ENCODE measurements around the gene TCF3. TPM values are rescaled to one million over a fixed set of nuclear protein-coding genes. Genes with fewer than 3 reads are reported as not detected.

Gene TCF3
- total RNA-seq, 1 donor from 2014 or later: 172 TPM

- H3K4me1 Mint-ChIP-seq (ENCODE audit: low read depth): peaks cover 10% of the 10 kb centered on the region
- no peaks in the 10 kb centered on the region for H3K9me3 Mint-ChIP-seq
- no peak overlapping the region for H3K4me3 Mint-ChIP-seq
- intact Hi-C loops (cut with micrococcal nuclease): no loop called here
- no peak overlapping the region for H3K27ac Mint-ChIP-seq
- H3K36me3 Mint-ChIP-seq (ENCODE audit: low read depth): peaks cover 25% of the 10 kb centered on the region
- no peaks in the 10 kb centered on the region for H3K27me3 Mint-ChIP-seq (ENCODE audit: insufficient read depth)
- no peak for DNase-seq (ENCODE audit: low spot score)
These were observed 37.2 kb downstream of the TCF3 start for GRCh38 chr19:1615156-1615765.

- intact Hi-C loops (cut with micrococcal nuclease): no loop called here
- no peak for DNase-seq (ENCODE audit: low spot score)
- peaks cover 16% of the 10 kb centered on the region for H3K4me1 Mint-ChIP-seq (ENCODE audit: low read depth)
- no peaks in the 10 kb centered on the region for H3K9me3 Mint-ChIP-seq
- no peak overlapping the region for H3K27ac Mint-ChIP-seq
- H3K36me3 Mint-ChIP-seq (ENCODE audit: low read depth): peaks cover 28% of the 10 kb centered on the region
- H3K27me3 Mint-ChIP-seq (ENCODE audit: insufficient read depth): no peaks in the 10 kb centered on the region
- H3K4me3 Mint-ChIP-seq: no peak overlapping the region
These were observed 38.4 kb downstream of the TCF3 start for GRCh38 chr19:1613808-1614570.

GRCh38 chr19:1613146-1613545, 39.3 kb downstream of the TCF3 start:
- peaks cover 23% of the 10 kb centered on the region for H3K4me1 Mint-ChIP-seq (ENCODE audit: low read depth)
- intact Hi-C loops (cut with micrococcal nuclease): no loop called here
- no peak for DNase-seq (ENCODE audit: low spot score)
- no peaks in the 10 kb centered on the region for H3K9me3 Mint-ChIP-seq
- no peak overlapping the region for H3K4me3 Mint-ChIP-seq
- H3K27me3 Mint-ChIP-seq (ENCODE audit: insufficient read depth): no peaks in the 10 kb centered on the region
- peak overlapping the region; percentile 44 for H3K27ac Mint-ChIP-seq
- H3K36me3 Mint-ChIP-seq (ENCODE audit: low read depth): peaks cover 25% of the 10 kb centered on the region

DNA sequence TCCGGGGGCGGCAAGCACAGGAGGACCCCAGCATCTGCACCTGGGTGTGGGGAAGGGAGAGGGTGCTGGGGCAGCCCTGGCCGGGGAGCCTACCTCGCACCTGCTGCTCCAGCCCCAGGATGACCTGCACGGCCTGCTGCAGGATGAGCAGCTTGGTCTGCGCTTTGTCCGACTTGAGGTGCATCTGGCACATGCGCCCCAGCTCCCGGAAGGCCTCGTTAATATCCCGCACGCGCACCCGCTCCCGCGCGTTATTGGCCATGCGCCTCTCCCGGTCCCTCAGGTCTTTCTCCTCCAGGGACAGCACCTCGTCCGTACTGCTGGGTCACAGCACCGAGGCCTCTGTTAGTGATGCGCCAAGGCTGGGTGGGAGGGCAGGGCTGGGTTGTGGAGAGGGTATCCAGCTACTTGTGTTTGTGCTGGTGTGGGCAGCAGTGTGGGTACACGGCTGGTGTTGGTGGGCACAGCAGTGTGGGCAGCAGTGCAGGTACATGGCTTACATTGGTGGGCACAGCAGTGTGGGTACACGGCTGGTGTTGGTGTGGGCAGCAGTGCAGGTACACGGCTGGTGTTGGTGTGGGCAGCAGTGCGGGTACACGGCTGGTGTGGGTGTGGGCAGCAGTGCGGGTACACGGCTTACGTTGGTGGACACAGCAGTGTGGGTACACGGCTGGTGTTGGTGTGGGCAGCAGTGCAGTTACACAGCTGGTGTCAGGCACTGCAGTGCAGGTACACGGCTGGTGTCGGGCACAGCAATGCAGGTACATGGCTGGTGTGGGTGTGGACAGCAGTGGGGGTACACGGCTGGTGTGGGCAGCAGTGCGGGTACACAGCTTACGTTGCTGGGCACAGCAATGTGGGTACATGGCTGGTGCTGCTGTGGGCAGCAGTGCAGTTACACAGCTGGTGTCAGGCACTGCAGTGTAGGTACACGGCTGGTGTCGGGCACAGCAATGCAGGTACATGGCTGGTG, 40.0 kb downstream of the TCF3 start:
- DNase-seq (ENCODE audit: low spot score): no peak
- Mint-ChIP-seq H3K27me3 (ENCODE audit: insufficient read depth) (no peaks in the 10 kb centered on the region), H3K36me3 (ENCODE audit: low read depth) (peaks cover 25% of the 10 kb centered on the region), H3K9me3 (no peaks in the 10 kb centered on the region), H3K27ac (no peak overlapping the region), H3K4me3 (no peak overlapping the region), H3K4me1 (ENCODE audit: low read depth) (peaks cover 23% of the 10 kb centered on the region)
- intact Hi-C loops (cut with micrococcal nuclease): no loop called here

GRCh38 chr19:1611353-1611752, 41.1 kb downstream of the TCF3 start:
- DNase-seq (ENCODE audit: low spot score): no peak
- H3K4me1 Mint-ChIP-seq (ENCODE audit: low read depth): peaks cover 13% of the 10 kb centered on the region
- no peak overlapping the region for H3K4me3 Mint-ChIP-seq
- H3K36me3 Mint-ChIP-seq (ENCODE audit: low read depth): peaks cover 24% of the 10 kb centered on the region
- no peaks in the 10 kb centered on the region for H3K9me3 Mint-ChIP-seq
- no peak overlapping the region for H3K27ac Mint-ChIP-seq
- H3K27me3 Mint-ChIP-seq (ENCODE audit: insufficient read depth): no peaks in the 10 kb centered on the region
- intact Hi-C loops (cut with micrococcal nuclease): no loop called here

GRCh38 chr19:1610579-1610978, 41.8 kb downstream of the TCF3 start:
- no peaks in the 10 kb centered on the region for H3K9me3 Mint-ChIP-seq
- H3K4me1 Mint-ChIP-seq (ENCODE audit: low read depth): peaks cover 19% of the 10 kb centered on the region
- no peaks in the 10 kb centered on the region for H3K27me3 Mint-ChIP-seq (ENCODE audit: insufficient read depth)
- H3K4me3 Mint-ChIP-seq: no peak overlapping the region
- H3K36me3 Mint-ChIP-seq (ENCODE audit: low read depth): peaks cover 20% of the 10 kb centered on the region
- H3K27ac Mint-ChIP-seq: no peak overlapping the region
- no peak for DNase-seq (ENCODE audit: low spot score)
- intact Hi-C loops (cut with micrococcal nuclease): no loop called here

GRCh38 chr19:1609680-1610474, 42.5 kb downstream of the TCF3 start:
- Mint-ChIP-seq H3K36me3 (ENCODE audit: low read depth) (peaks cover 18% of the 10 kb centered on the region), H3K4me1 (ENCODE audit: low read depth) (peaks cover 20% of the 10 kb centered on the region), H3K4me3 (no peak overlapping the region), H3K27me3 (ENCODE audit: insufficient read depth) (no peaks in the 10 kb centered on the region), H3K9me3 (no peaks in the 10 kb centered on the region), H3K27ac (no peak overlapping the region)
- intact Hi-C loops (cut with micrococcal nuclease): no loop called here
- no peak for DNase-seq (ENCODE audit: low spot score)

- Mint-ChIP-seq H3K4me3 (no peak overlapping the region), H3K9me3 (no peaks in the 10 kb centered on the region), H3K4me1 (ENCODE audit: low read depth) (peaks cover 20% of the 10 kb centered on the region), H3K27me3 (ENCODE audit: insufficient read depth) (no peaks in the 10 kb centered on the region), H3K36me3 (ENCODE audit: low read depth) (peaks cover 11% of the 10 kb centered on the region), H3K27ac (no peak overlapping the region)
- intact Hi-C loops (cut with micrococcal nuclease): no loop called here
- no peak for DNase-seq (ENCODE audit: low spot score)
These were observed 43.4 kb downstream of the TCF3 start for GRCh38 chr19:1609103-1609396.

DNA sequence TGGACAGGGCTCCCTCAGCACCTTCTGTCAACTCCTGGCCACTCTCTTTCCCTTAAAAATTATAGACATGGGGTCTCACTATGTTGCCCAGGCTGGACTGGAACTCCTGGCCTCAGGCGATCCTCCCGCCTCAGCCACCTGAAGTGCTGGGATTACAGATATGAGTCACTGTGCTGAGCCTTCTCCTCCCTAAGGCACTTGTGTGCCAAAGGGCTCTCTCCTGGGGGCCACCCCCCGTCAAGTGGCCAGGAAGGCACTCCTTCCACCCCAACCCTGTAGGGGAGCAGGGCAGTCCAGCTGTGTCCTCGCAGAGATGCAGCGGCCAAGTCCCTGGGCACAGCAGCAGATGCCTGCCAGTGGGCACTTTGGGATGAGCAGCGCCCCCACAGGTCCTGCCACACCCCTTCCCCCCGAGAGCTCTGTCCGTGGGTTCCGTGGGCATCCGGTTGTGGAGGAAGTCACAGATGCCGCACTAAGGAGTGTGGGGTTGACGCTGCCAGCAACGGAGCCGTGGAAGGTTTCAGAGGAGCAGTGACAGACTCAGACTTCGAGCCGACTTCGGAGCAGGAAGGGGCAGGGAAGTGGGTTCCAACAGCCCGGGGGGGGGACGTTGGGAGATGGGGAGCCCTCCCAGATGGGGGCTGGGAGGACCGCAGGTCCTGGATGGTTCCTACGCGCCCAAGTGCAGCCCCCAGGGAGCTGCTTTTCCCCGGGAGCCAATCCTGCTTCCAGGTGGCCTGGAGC, 43.9 kb downstream of the TCF3 start:
- Mint-ChIP-seq H3K27me3 (ENCODE audit: insufficient read depth) (no peaks in the 10 kb centered on the region), H3K4me1 (ENCODE audit: low read depth) (peaks cover 20% of the 10 kb centered on the region), H3K9me3 (no peaks in the 10 kb centered on the region), H3K4me3 (peak overlapping the region; percentile 49), H3K27ac (no peak overlapping the region), H3K36me3 (ENCODE audit: low read depth) (peaks cover 9% of the 10 kb centered on the region)
- DNase-seq (ENCODE audit: low spot score): no peak
- intact Hi-C loops (cut with micrococcal nuclease): no loop called here

DNA sequence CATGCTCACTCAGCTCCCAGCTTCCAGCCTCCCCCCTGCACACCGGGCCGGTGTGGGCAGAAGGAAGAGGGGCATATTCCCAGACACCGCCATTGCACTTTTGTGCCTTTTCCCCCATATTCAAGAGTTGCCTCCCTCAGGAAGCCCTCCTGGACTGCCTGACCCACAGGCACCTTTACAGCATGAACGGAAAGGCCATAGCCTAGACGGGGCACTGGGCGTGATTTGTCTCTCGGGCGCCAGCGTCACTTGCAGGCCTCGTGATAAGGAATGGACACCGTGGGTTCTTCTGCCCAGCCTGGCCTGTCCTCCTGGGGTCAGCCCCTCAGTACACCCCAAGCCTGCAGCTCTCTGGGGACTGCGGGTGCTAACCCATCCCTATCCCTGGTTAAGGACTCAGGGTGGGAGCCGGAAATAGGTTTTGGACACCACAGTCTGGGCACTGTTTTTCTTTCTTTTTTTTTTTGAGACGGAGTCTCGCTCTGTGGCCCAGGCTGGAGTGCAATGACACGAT, 46.2 kb downstream of the TCF3 start:
- peak overlapping the region; percentile 98 for H3K4me3 Mint-ChIP-seq
- no peaks in the 10 kb centered on the region for H3K27me3 Mint-ChIP-seq (ENCODE audit: insufficient read depth)
- peaks cover 14% of the 10 kb centered on the region for H3K36me3 Mint-ChIP-seq (ENCODE audit: low read depth)
- H3K9me3 Mint-ChIP-seq: no peaks in the 10 kb centered on the region
- H3K4me1 Mint-ChIP-seq (ENCODE audit: low read depth): peaks cover 27% of the 10 kb centered on the region
- intact Hi-C loops (cut with micrococcal nuclease): loop anchor here (1.0 kb wide), 2 partner anchors 45 to 65 kb away; no protein-coding TSS in a partner anchor
- DNase-seq (ENCODE audit: low spot score): no peak
- H3K27ac Mint-ChIP-seq: peak overlapping the region; percentile 100

DNA sequence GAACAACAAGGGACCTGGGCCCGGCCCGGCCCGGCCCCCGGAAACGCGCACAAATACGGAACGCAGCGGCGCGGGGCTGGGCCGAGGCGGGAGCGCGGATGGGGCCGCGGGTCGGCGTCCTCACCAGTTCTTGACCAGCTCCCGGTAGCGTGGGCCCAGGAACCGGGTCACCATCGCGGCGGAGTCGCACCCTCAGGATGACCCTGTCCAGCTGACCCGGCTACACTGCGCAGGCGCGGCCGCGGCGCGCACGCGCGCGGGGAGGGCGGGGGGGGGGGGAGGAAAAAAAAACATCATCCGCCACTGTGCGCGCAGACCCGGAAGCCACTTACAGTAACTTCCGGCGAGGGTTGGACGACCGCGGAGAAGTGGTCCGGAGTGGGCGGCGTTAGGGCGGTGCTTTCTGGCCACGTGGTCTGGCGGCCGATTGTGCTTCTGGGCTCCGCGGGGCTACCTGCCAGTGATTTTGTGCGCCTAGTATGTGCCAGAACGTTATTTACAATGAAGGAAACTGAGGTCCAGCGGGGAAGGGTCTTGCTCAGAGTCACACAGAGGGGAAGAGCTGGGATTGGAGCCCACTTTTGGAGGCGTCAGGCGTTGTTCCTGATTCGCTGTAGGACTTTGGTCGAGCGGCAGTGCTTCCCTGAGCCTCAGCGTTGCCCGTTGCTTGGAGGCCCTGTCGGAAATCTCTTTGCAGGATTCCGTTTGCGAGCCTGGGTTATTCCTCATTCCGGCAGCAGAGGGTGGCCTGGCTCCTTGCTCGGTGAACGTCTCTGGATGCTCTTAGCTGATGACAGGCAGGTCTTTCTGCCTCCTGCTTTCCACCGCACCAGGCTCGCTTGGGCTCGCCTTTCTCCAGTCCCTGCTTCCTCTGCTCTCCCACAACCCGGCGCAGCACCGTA, 46.9 kb downstream of the TCF3 start, which contains the start of gene UQCR11:
Gene UQCR11, minus strand, starts transcription at position 227 of the 902 bp plus-strand sequence. Its CDS starts 53 bp downstream, at position 174.
- intact Hi-C loops (cut with micrococcal nuclease): loop anchor here (1.0 kb wide), 5 partner anchors 13 to 207 kb away; partner anchors contain the start of genes ATP8B3, MBD3 and PCSK4
- Mint-ChIP-seq H3K4me3 (peak within 1 kb of the TSS; percentile 98), H3K4me1 (ENCODE audit: low read depth) (peaks cover 27% of the 10 kb centered on the region), H3K27ac (peak within 1 kb of the TSS; percentile 100), H3K9me3 (no peaks in the 10 kb centered on the region), H3K27me3 (ENCODE audit: insufficient read depth) (no peaks in the 10 kb centered on the region), H3K36me3 (ENCODE audit: low read depth) (peaks cover 12% of the 10 kb centered on the region)
- DNase-seq (ENCODE audit: low spot score): peak; percentile 88
